Choroid plexus epithelial cell (primary cell): Measurements from ENCODE around the gene SETDB2.

ENCODE experiments used
- DNase-seq: peaks from one replicate; pipeline ENCODE4 v3.0.0-alpha.2; 2010; ENCODE audit warnings: low read depth
- H3K4me3 ChIP-seq: 2 replicates; pipeline ENCODE4 v1.5.1; 2011; ENCODE audit warnings: low read depth, mild to moderate bottlenecking, control low read depth, low read length, moderate library complexity
- TF ChIP-seq, protein P1 (sequence below): conservative IDR thresholded peaks from 2 replicates; pipeline ENCODE4 v1.5.1; 2011; ENCODE audit warnings: low read depth, mild to moderate bottlenecking, control low read depth, inconsistent platforms, low read length, moderate library complexity

SETDB2 gene

DNA sequence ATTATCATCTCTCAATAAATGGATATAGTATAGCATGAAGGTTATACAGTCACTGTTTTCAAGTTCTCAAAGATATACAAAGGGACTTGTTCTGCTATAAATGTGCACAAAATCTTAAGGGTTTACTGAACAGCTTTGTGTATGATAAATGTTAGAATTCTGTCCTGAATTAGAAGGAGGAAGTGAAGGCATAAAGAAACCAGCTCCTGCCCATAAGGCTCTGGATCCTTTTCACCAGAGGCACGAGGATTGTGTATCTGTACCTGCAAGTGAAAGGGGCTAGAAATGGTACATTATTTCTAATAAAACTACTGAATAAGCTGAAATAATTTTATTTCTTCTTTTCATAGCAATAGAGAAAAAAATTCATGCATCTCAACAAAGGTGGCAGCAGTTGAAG lies 84.1 kb downstream of the SETDB2 start:
- no peak for DNase-seq
- H3K4me3 ChIP-seq, result no peak overlapping the region
- TF ChIP-seq, protein P1, sequence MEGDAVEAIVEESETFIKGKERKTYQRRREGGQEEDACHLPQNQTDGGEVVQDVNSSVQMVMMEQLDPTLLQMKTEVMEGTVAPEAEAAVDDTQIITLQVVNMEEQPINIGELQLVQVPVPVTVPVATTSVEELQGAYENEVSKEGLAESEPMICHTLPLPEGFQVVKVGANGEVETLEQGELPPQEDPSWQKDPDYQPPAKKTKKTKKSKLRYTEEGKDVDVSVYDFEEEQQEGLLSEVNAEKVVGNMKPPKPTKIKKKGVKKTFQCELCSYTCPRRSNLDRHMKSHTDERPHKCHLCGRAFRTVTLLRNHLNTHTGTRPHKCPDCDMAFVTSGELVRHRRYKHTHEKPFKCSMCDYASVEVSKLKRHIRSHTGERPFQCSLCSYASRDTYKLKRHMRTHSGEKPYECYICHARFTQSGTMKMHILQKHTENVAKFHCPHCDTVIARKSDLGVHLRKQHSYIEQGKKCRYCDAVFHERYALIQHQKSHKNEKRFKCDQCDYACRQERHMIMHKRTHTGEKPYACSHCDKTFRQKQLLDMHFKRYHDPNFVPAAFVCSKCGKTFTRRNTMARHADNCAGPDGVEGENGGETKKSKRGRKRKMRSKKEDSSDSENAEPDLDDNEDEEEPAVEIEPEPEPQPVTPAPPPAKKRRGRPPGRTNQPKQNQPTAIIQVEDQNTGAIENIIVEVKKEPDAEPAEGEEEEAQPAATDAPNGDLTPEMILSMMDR, result no peak

DNA sequence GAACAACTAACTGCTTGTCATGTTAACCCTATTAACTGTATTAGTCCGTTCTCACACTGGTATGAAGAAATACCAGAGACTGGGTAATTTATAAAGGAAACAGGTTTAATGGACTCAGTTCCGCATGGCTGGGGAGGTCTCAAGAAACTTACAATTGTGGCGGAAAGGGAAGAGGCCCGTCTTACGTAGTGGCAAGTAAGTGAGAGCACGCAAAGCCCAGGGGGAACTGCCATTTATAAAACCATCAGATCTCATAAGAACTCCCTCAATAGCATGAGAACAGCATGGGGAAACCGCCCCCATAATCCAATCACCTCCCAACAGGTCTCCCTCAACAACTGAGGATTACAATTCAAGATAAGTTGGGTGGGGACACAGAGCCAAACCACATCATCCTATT lies 86.4 kb downstream of the SETDB2 start:
- no peak overlapping the region for H3K4me3 ChIP-seq
- TF ChIP-seq, protein P1, result no peak
- DNase-seq, result no peak

DNA sequence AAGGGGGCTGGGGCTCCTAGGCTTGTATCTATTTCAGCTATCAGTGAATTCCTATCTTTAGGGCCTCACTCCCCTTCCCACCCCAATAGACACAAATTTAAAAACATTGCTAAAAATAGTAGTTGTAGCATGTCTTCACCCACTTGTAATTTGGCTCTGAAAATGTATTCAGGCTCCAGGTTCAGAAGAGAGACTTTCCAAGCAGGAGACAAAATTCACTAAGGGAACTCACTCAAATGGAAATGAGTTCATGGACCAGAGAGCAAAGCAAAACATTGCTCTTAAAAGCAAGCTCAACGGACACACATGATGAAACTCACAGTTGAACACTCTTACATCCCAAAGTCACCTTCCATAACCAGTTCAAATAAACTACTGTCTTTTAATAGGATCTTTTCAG lies 88.5 kb downstream of the SETDB2 start:
- TF ChIP-seq, protein P1, result no peak
- DNase-seq, result no peak
- H3K4me3 ChIP-seq, result no peak overlapping the region

DNA sequence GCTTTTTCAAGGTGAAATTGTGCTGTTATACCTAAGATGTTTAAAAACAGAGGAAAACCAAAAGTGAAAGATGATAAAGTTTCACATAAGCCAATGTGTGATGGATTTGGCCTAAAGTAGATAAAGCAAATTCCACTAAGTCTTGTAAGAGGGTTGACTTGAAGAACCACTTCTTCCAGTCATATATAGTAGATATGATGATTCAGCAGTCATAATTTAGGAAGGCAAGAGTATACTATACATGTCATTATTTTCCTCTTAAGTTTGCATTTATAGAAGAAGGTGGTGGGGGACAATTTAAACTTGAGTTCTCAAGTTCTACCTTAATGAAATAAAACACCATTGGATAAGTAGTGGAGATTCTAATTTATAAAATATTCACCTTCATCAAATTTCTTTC lies 88.9 kb downstream of the SETDB2 start:
- TF ChIP-seq, protein P1, result no peak
- DNase-seq, result no peak
- no peak overlapping the region for H3K4me3 ChIP-seq

DNA sequence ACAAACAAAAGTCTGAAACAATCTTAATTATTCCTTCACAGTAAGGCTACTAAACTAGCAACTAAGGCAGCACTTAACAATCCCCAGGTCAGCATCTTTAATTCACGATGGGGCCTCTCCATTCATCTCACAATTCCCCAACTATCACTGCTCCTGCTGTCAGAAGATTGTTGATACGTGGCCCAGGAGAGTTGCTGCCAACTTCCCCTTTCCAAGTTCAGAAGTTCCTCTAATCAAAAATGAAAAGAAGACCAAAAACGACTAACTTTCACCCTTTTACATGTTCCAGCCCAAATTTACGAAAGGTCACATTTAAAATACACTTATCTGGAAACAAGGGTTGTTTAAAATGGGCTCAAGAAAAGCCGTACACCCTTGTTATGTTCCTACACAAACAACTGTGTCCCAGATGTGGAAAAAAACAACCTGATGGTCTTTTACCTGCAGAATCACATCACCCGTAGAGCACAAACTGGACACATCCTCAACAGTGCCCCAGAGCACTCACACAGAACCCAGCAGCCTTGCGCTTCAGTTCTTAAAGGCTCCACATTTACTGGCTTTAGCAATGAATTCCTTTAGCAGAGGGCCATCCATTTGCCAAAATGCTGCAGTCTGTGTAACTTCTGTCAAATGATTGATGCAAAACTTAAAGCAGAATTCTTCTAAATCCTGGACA lies 89.7 kb downstream of the SETDB2 start:
- TF ChIP-seq, protein P1, result no peak
- DNase-seq, result no peak
- H3K4me3 ChIP-seq, result no peak overlapping the region

DNA sequence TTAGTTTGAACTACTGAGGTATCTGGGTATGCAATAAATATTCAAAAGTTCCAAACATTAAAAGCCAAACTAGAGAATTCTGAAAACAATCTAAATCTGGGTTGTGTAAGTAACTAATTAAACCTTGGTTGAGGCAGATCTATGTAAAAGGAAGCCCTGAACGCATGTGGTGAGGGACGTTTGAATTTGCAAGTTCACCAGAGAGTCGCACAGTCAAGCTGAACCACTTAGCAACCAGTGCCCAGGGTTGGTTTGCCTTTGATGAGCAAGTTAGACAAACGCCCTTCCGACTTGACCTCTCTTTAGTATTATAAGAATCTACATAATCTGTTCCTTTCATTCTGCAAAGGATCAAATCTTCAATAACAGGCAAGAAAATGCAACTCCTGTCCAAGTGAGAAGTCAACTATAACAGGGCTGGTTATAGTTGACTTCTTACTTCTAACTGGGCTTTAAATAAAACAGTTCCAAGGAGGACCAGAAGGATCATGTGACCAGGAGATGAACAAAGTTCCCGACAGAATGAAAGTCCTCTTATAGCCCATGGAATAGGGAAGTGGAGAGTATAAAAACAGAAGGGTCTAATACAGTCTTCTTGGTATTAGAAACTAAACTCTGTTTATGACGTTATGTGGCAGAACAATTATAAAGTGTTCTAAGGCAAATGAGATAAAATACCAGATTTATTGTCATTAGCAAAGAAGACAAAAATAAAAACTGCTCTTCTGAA lies 92.2 kb downstream of the SETDB2 start:
- DNase-seq, result no peak
- TF ChIP-seq, protein P1, result no peak
- no peak overlapping the region for H3K4me3 ChIP-seq

DNA sequence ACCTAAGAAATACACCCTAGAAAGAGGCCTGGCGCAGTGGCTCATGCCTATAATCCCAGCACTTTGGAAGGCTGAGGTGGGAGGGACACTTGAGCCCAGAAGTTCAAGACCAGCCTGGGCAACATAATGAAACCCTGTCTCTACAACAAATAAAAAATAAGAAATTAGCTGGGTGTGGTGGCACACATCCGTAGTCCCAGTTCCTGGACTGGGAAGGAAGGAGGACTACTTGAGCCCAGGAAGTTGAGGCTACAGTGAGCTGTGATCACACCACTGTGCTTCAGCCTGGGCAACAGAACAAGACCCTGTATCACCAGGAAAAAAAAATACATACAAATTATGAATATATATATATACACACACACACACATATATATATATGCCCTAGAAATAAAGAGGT lies 94.3 kb downstream of the SETDB2 start:
- no peak for DNase-seq
- TF ChIP-seq, protein P1, result no peak
- no peak overlapping the region for H3K4me3 ChIP-seq
